Measurements from ENCODE around the gene ALOX15. TPM values are rescaled to one million over a fixed set of nuclear protein-coding genes. Genes with fewer than 3 reads are reported as not detected.

ALOX15 gene
- total and polyA plus RNA-seq, 9 of the 15 experiments (the other 6 are each of a cell fraction or from before 2014, with no cell fraction given) = not detected

- Histone ChIP-seq H3K36me3 (ENCODE audit: control insufficient read depth, insufficient read depth, low read length) (no peaks in the 10 kb centered on the region), H3K27me3 (ENCODE audit: control insufficient read depth in 2 of 2, insufficient read depth in 2 of 2, low read length in 2 of 2) (peaks cover 0 to 13% of the 10 kb centered on the region in 2 experiments; a peak in 3 of 5 replicates), H4K20me1 (replicated peaks; ENCODE audit: control insufficient read depth, insufficient read depth, low read length) (no peaks in the 10 kb centered on the region), H3K9me3 (replicated peaks; ENCODE audit: control insufficient read depth, insufficient read depth, low read depth, low read length) (no peaks in the 10 kb centered on the region), H3K9ac (ENCODE audit: insufficient read depth in 1 of 2, low read depth in 2 of 2, low read length in 2 of 2) (no peak overlapping the region), H3K9me1 (ENCODE audit: control insufficient read depth, insufficient read depth, low read length) (no peaks in the 10 kb centered on the region), H3K79me2 (ENCODE audit: control insufficient read depth, insufficient read depth, low read length) (no peaks in the 10 kb centered on the region), H3K4me2 (ENCODE audit: insufficient read depth, low read length) (no peak overlapping the region; the same call in 1 of the 2 replicates), H3K4me3 (no peak overlapping the region), H3K4me1 (replicated peaks in 1 of 2; ENCODE audit: control insufficient read depth in 2 of 2, insufficient read depth in 2 of 2, low read length in 2 of 2) (peaks cover 0 to 6% of the 10 kb centered on the region in 2 experiments; a peak in 3 of 5 replicates), H2AFZ (ENCODE audit: low read depth, low read length) (peak overlapping the region; percentile 66), H3K27ac (ENCODE audit: extremely low read depth, low read depth, low read length) (no peak overlapping the region)
- WGBS (ENCODE audit: insufficient coverage, low coverage, missing lambda C conversion rate) = 5% methylated on average over 4 of the region's 5 CpGs
- intact Hi-C loops (cut with micrococcal nuclease) (no loop called here), in situ Hi-C loops (cut with MboI) (no loop called here)
- BruUV-seq (replicated peaks) = no TSS peak
- peak; percentile 6 for FAIRE-seq
- ChIA-PET CTCF (ENCODE audit: low intra/inter-chr PET ratio) (no interaction called here), POLR2A (interaction anchor here (0.6 to 0.9 kb wide), 3 partner anchors 13 to 63 kb away, joined by 3 read pairs; no protein-coding TSS in a partner anchor)
- no peak for DNase-seq (ENCODE audit: extremely low read depth in 1 of 4, low spot score in 3 of 4)
- no peak for ATAC-seq
- TF ChIP-seq MGA (IDR thresholded peaks at IDR 0.05) (peak; percentile 33; the same call in 1 of the 2 replicates), L3MBTL2 (IDR thresholded peaks at IDR 0.05) (peak; percentile 63), SREBF2 (CRISPR knock-in tag; IDR thresholded peaks at IDR 0.05) (no peak), HBP1 (CRISPR knock-in tag; IDR thresholded peaks at IDR 0.05) (no peak), CC2D1A (IDR thresholded peaks at IDR 0.05) (no peak), CBX3 (IDR thresholded peaks at IDR 0.05; ENCODE audit: borderline replicate concordance in 1 of 2, low read length in 2 of 2) (no peak), SRSF1 (IDR thresholded peaks at IDR 0.05; ENCODE audit: low read depth, low read length) (no peak)
- TF ChIP-seq, protein P1, sequence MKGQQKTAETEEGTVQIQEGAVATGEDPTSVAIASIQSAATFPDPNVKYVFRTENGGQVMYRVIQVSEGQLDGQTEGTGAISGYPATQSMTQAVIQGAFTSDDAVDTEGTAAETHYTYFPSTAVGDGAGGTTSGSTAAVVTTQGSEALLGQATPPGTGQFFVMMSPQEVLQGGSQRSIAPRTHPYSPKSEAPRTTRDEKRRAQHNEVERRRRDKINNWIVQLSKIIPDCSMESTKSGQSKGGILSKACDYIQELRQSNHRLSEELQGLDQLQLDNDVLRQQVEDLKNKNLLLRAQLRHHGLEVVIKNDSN (CRISPR knock-in tag; IDR thresholded peaks at IDR 0.05) = peak; percentile 80
- TF ChIP-seq, protein P2, sequence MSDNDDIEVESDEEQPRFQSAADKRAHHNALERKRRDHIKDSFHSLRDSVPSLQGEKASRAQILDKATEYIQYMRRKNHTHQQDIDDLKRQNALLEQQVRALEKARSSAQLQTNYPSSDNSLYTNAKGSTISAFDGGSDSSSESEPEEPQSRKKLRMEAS (CRISPR knock-in tag; IDR thresholded peaks at IDR 0.05) = peak; percentile 36; the same call in 1 of the 2 replicates
Observed at GRCh38 chr17:4645642-4646041, 4.2 kb upstream of the ALOX15 start.

All from K562 (cell line).